GM11168 (cell line): ENCODE results near the gene TMA16.

Experiments used
- in situ Hi-C: fragments of 300-500 bp; cut with MboI; formaldehyde crosslinking; loops from one replicate; pipeline ENCODE4 v1.12.0; 2022; ENCODE audit warnings: low sequenced_read_pairs; ENCODE audit not compliant: unreplicated experiment

Gene TMA16

GRCh38 chr4:163556177-163556576 lies 61.7 kb downstream of the TMA16 start:
- in situ Hi-C loops: loop anchor here (5.0 kb wide), 2 partner anchors 111 to 201 kb away; no protein-coding TSS in a partner anchor

- in situ Hi-C loops: loop anchor here (5.0 kb wide), 2 partner anchors 110 to 200 kb away; no protein-coding TSS in a partner anchor
Measured at GRCh38 chr4:163556650-163557391, 62.3 kb downstream of the TMA16 start.

DNA sequence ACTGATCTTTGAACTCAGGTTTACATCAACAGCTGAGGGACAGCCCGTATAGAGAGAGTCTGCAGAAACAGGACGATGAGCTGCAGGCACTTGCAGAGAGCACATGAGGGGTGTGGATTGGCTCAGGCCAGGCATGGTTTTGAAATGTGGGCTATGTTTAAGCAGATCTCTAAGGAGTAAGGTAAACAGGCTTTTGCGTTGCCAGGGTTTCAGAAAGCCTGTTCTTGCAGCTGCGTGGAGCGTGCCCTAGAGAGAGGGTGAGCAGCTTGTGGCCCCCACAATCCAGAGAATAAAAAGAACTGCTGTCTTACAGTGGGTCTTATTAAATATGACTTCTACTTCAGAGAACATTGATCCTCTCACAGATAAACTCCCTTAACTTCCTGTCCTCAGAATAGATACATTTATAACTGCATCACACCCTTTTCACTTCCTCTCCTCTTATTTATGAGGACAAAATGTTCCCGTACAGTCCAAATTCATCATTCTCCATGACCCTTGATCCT lies 64.1 kb downstream of the TMA16 start:
- in situ Hi-C loops: loop anchor here (5.0 kb wide), 2 partner anchors 109 to 199 kb away; no protein-coding TSS in a partner anchor

- in situ Hi-C loops: no loop called here
Measured at GRCh38 chr4:163562496-163562895, 68.0 kb downstream of the TMA16 start.

DNA sequence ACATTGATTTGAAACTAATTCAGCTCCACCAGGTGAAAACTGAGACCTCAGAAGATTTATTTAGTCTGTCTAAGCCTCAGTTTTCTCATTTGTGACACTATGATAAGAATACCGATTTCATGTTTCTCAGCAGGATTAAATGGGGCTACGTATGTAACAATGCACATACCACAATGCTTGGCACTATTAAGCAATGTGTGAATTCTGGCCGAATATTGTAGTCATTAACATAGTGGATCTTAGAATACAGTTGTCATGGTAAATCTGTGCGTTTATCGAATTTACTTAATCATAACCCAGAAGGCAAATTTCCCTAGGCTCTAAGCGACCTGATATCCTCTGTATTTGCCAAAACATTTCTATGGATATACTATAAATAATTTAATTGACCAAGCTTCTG lies 69.1 kb downstream of the TMA16 start:
- in situ Hi-C loops: no loop called here

GRCh38 chr4:163564221-163564720 lies 69.8 kb downstream of the TMA16 start:
- in situ Hi-C loops: no loop called here

GRCh38 chr4:163565226-163566135 lies 71.0 kb downstream of the TMA16 start:
- in situ Hi-C loops: no loop called here

- in situ Hi-C loops: no loop called here
Measured at GRCh38 chr4:163566257-163566796, 71.8 kb downstream of the TMA16 start.

DNA sequence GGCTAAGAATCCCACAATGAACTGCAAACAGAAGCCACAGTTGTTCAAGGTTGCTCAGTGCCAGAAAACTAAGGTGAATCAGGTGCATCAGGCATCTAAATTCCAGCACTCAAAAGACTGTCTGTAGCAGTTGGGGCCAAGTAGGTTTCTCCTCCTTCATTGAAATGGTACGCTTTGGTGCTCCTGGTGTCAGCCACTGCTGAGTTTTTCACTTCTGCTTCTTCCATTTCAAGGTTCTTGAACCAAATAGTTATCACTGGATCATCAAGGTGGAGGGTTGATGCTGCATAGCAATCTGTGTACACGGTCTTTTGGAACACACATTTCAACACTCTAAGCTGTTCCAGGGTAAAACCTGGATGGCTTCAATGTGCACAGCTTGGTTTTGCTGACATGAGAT lies 74.4 kb downstream of the TMA16 start:
- in situ Hi-C loops: no loop called here
